Muscle layer of colon (tissue), 2 donors: ENCODE data around the gene ENO3.

Experiments used
- H3K27ac ChIP-seq: one replicate; pipeline ENCODE4 v1.7.0; 2013; ENCODE audit warnings: low read depth, mild to moderate bottlenecking, low read length, moderate library complexity
- H3K27me3 ChIP-seq, 2 donors: one replicate each; pipeline ENCODE4 v1.7.0; 2013; ENCODE audit warnings: low read length in 2 of 2, mild to moderate bottlenecking in 2 of 2; ENCODE audit not compliant: insufficient read depth in 2 of 2, control insufficient read depth in 1 of 2
- H3K36me3 ChIP-seq: one replicate; pipeline ENCODE4 v1.7.0; 2013; ENCODE audit warnings: mild to moderate bottlenecking, low read length; ENCODE audit not compliant: insufficient read depth
- H3K4me1 ChIP-seq: one replicate; pipeline ENCODE4 v1.7.0; 2013; ENCODE audit warnings: mild to moderate bottlenecking, low read length; ENCODE audit not compliant: insufficient read depth
- H3K4me3 ChIP-seq, 2 donors: one replicate each; pipeline ENCODE4 v1.7.0; 2013; ENCODE audit warnings: low read length in 2 of 2, low read depth in 1 of 2, mild to moderate bottlenecking in 1 of 2, moderate library complexity in 1 of 2
- H3K9ac ChIP-seq: one replicate; pipeline ENCODE4 v1.7.0; 2013; ENCODE audit warnings: low read length
- H3K9me3 ChIP-seq: one replicate; pipeline ENCODE4 v1.7.0; 2013; ENCODE audit warnings: mild to moderate bottlenecking, low read length
- donor health status: abdominal sarcoma.
- donor health status: Adenocarcinoma of cecum.

Gene ENO3

GRCh38 chr17:4955091-4955490 lies 4.2 kb downstream of the ENO3 start:
- no peaks in the 10 kb centered on the region for H3K27me3 ChIP-seq
- H3K9ac ChIP-seq: no peak overlapping the region
- H3K4me1 ChIP-seq: peaks cover 13% of the 10 kb centered on the region
- H3K4me3 ChIP-seq: no peak overlapping the region
- H3K27ac ChIP-seq: no peak overlapping the region
- peaks cover 16% of the 10 kb centered on the region for H3K36me3 ChIP-seq
- no peaks in the 10 kb centered on the region for H3K9me3 ChIP-seq

- Histone ChIP-seq H3K4me3 (no peak overlapping the region), H3K36me3 (peaks cover 26% of the 10 kb centered on the region), H3K4me1 (no peaks in the 10 kb centered on the region), H3K27ac (no peak overlapping the region), H3K9me3 (no peaks in the 10 kb centered on the region), H3K9ac (no peak overlapping the region), H3K27me3 (no peaks in the 10 kb centered on the region)
Observed at GRCh38 chr17:4956493-4957061, 5.7 kb downstream of the ENO3 start.

- H3K9ac ChIP-seq: no peak overlapping the region
- H3K9me3 ChIP-seq: no peaks in the 10 kb centered on the region
- H3K27me3 ChIP-seq: no peaks in the 10 kb centered on the region
- no peak overlapping the region for H3K4me3 ChIP-seq
- H3K36me3 ChIP-seq: peaks cover 26% of the 10 kb centered on the region
- H3K27ac ChIP-seq: no peak overlapping the region
- H3K4me1 ChIP-seq: no peaks in the 10 kb centered on the region
Observed at GRCh38 chr17:4958102-4958501, 7.2 kb downstream of the ENO3 start.

- Histone ChIP-seq H3K27me3 (no peaks in the 10 kb centered on the region), H3K4me1 (no peaks in the 10 kb centered on the region), H3K27ac (no peak overlapping the region), H3K4me3 (no peak overlapping the region), H3K36me3 (peaks cover 26% of the 10 kb centered on the region), H3K9me3 (no peaks in the 10 kb centered on the region), H3K9ac (no peak overlapping the region)
Observed at GRCh38 chr17:4959261-4959965, 8.5 kb downstream of the ENO3 start.

- H3K4me3 ChIP-seq: no peak overlapping the region
- H3K36me3 ChIP-seq: peaks cover 26% of the 10 kb centered on the region
- peaks cover 3% of the 10 kb centered on the region for H3K4me1 ChIP-seq
- H3K27ac ChIP-seq: no peak overlapping the region
- no peaks in the 10 kb centered on the region for H3K9me3 ChIP-seq
- H3K27me3 ChIP-seq: no peaks in the 10 kb centered on the region
- no peak overlapping the region for H3K9ac ChIP-seq
Observed at GRCh38 chr17:4960279-4960922, 9.5 kb downstream of the ENO3 start.

- Histone ChIP-seq H3K9me3 (no peaks in the 10 kb centered on the region), H3K9ac (no peak overlapping the region), H3K4me1 (peaks cover 32% of the 10 kb centered on the region), H3K36me3 (peaks cover 20% of the 10 kb centered on the region), H3K27me3 (no peaks in the 10 kb centered on the region), H3K27ac (no peak overlapping the region), H3K4me3 (no peak overlapping the region)
Observed at GRCh38 chr17:4965311-4965986, 14.5 kb downstream of the ENO3 start.

GRCh38 chr17:4966844-4967538 lies 16.1 kb downstream of the ENO3 start:
- Histone ChIP-seq H3K27me3 (no peaks in the 10 kb centered on the region), H3K36me3 (peaks cover 23% of the 10 kb centered on the region), H3K4me3 (peak overlapping the region; percentile 45 to 87)

GRCh38 chr17:4967539-4968485 lies 16.9 kb downstream of the ENO3 start, which contains the start of gene SPAG7:
TSS of gene SPAG7 (minus strand) at chr17:4967817. CDS start at chr17:4967804, 13 bp downstream.
- Histone ChIP-seq H3K4me1 (peaks cover 32% of the 10 kb centered on the region), H3K27ac (peak within 1 kb of the TSS; percentile 99), H3K9ac (peak within 1 kb of the TSS; percentile 80), H3K27me3 (no peaks in the 10 kb centered on the region), H3K36me3 (peaks cover 31% of the 10 kb centered on the region), H3K9me3 (no peaks in the 10 kb centered on the region), H3K4me3 (peak within 1 kb of the TSS; percentile 66 to 87)

More at GRCh38 chr17:4966844-4967538, 16.1 kb downstream of the ENO3 start:
- Histone ChIP-seq H3K9me3 (no peaks in the 10 kb centered on the region), H3K4me1 (peaks cover 32% of the 10 kb centered on the region), H3K27ac (peak overlapping the region; percentile 99), H3K9ac (peak overlapping the region; percentile 80)

GRCh38 chr17:4968486-4969046 lies 17.6 kb downstream of the ENO3 start:
- H3K4me3 ChIP-seq: peak overlapping the region; percentile 66 to 87
- peak overlapping the region; percentile 95 for H3K27ac ChIP-seq
- H3K36me3 ChIP-seq: peaks cover 38% of the 10 kb centered on the region
- H3K9me3 ChIP-seq: no peaks in the 10 kb centered on the region
- peaks cover 32% of the 10 kb centered on the region for H3K4me1 ChIP-seq
- H3K9ac ChIP-seq: peak overlapping the region; percentile 67
- H3K27me3 ChIP-seq: no peaks in the 10 kb centered on the region

- Histone ChIP-seq H3K4me3 (peak overlapping the region; percentile 8 to 87), H3K9ac (peak overlapping the region; percentile 67), H3K9me3 (no peaks in the 10 kb centered on the region), H3K36me3 (peaks cover 44% of the 10 kb centered on the region), H3K27me3 (no peaks in the 10 kb centered on the region), H3K27ac (peak overlapping the region; percentile 95), H3K4me1 (peaks cover 32% of the 10 kb centered on the region)
Observed at GRCh38 chr17:4969047-4969550, 18.2 kb downstream of the ENO3 start.
